ENCODE measurements around the gene FGD3. TPM values are rescaled to one million over a fixed set of nuclear protein-coding genes. Genes with fewer than 3 reads are reported as not detected.
A peak's percentile ranks its signal among the peaks of the same experiment; 100 is the strongest.
"Not testable (repeated sequence)": the region's sequence is repeated elsewhere in the genome, so short reads cannot be mapped to it uniquely, and the experiment has no call there.

Gene FGD3
- polyA plus RNA-seq, 3 donors = 6.2 to 7.7 (median 6.8) TPM

- DNase-seq = no peak
Measured at GRCh38 chr9:92974761-92975755, 27.7 kb downstream of the FGD3 start.

GRCh38 chr9:92976431-92976830, 29.1 kb downstream of the FGD3 start:
- no peak for DNase-seq

- no peak for DNase-seq
Measured at GRCh38 chr9:92977279-92977678, 30.0 kb downstream of the FGD3 start.

- DNase-seq = no peak
Measured at GRCh38 chr9:92978345-92978875, 31.1 kb downstream of the FGD3 start.

- no peak for DNase-seq
Measured at GRCh38 chr9:92979283-92980056, 32.1 kb downstream of the FGD3 start.

GRCh38 chr9:92980085-92980745, 32.9 kb downstream of the FGD3 start:
- no peak for DNase-seq

GRCh38 chr9:92982130-92982529, 34.8 kb downstream of the FGD3 start:
- DNase-seq = no peak

GRCh38 chr9:92983984-92984589, 36.8 kb downstream of the FGD3 start:
- DNase-seq = no peak

- no peak for DNase-seq
Measured at GRCh38 chr9:92984976-92985375, 37.7 kb downstream of the FGD3 start.

- no peak for DNase-seq
Measured at GRCh38 chr9:92986176-92987119, 39.1 kb downstream of the FGD3 start.

- no peak for DNase-seq
Measured at GRCh38 chr9:92988215-92988768, 41.0 kb downstream of the FGD3 start.

- no peak for DNase-seq
Measured at GRCh38 chr9:92989561-92989960, 42.2 kb downstream of the FGD3 start.

GRCh38 chr9:92990461-92990860, 43.1 kb downstream of the FGD3 start:
- no peak for DNase-seq

- DNase-seq = no peak
Measured at GRCh38 chr9:92992549-92992948, 45.2 kb downstream of the FGD3 start.

- not testable (repeated sequence) for DNase-seq
Measured at GRCh38 chr9:92998871-92999270, 51.5 kb downstream of the FGD3 start.

GRCh38 chr9:93001031-93001430, 53.7 kb downstream of the FGD3 start:
- no peak for DNase-seq

GRCh38 chr9:93002700-93003099, 55.4 kb downstream of the FGD3 start:
- DNase-seq = no peak

GRCh38 chr9:93003552-93004407, 56.5 kb downstream of the FGD3 start:
- peak; percentile 36 for DNase-seq

GRCh38 chr9:93004561-93004960, 57.2 kb downstream of the FGD3 start:
- DNase-seq = no peak

All from renal pelvis (tissue), 4 donors.